ENCODE data around the gene EVX2. TPM values are rescaled to one million over a fixed set of nuclear protein-coding genes. Genes with fewer than 3 reads are reported as not detected.

EVX2 gene
- total and polyA plus RNA-seq, 9 of the 15 experiments (the other 6 are each of a cell fraction or from before 2014, with no cell fraction given): not detected

DNA sequence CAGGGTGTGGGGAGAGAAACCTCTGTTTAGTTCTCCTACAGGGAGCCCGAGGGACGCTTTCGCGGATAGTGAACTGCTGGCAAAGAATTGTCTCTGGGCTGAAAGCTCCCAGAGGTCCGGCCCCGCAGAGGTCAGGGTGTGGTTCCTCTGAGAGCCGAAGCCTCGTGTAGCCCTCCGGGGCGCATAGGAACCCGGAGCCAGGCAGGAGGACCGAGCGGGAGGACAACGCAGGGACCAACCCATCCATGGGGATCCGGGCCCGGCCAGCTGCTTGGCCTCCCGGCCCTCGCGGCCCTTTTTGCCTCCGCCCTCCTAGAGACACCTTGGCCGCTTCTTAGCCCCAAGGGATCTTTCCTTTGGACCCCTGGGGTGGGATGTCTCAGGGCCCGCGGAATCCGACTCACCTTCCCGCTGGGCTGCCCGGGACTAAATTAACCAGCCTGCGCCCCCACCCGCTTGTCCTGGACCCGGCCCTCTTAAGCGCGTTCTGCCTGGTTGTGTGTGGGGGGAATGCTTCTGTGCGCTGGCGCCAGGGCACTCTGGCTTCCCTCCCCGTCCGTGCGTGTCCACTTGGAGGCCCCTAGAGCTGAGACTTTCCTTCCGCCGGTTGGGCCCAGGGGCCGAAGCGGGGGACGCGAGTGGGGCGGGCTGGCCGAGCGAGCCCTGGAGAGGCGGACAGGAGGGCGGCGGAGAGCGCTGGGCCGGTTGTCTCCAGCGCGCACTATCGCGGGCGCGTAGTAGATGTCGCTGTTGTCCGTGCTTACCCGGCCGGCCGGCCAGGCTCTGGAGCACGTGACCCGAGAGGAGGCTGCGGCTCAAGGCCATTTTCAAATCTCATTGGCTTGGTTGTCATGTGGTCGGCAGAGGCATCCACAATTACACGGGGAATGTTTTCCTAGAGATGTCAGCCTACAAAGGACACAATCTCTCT, 32.4 kb upstream of the EVX2 start, which contains the start of gene HOXD10:
TSS of gene HOXD10 (plus strand) at position 896 of the 931 bp plus-strand sequence. CDS start 56 bp downstream, outside the sequence.
- H3K4me2 ChIP-seq (ENCODE audit: insufficient read depth, low read length): no peak within 1 kb of the TSS
- ChIA-PET CTCF (ENCODE audit: low intra/inter-chr PET ratio) (interaction anchor here (0.6 kb wide), 1 partner anchor 825 kb away, joined by 3 read pairs; no protein-coding TSS in a partner anchor), POLR2A (interaction anchor here (0.6 kb wide), 2 partner anchors 1076 to 1302 kb away, joined by 3 read pairs; no protein-coding TSS in a partner anchor)
- no peak for FAIRE-seq
- no peaks in the 10 kb centered on the region; the same call in 1 of the 2 replicates for H4K20me1 ChIP-seq (replicated peaks; ENCODE audit: control insufficient read depth, insufficient read depth, low read length)
- H3K9ac ChIP-seq (ENCODE audit: insufficient read depth in 1 of 2, low read depth in 2 of 2, low read length in 2 of 2): no peak within 1 kb of the TSS
- WGBS (ENCODE audit: insufficient coverage, low coverage, missing lambda C conversion rate): 12% methylated on average over 63 of the region's 66 CpGs
- H3K36me3 ChIP-seq (ENCODE audit: control insufficient read depth, insufficient read depth, low read length): no peaks in the 10 kb centered on the region
- no peaks in the 10 kb centered on the region for H3K9me1 ChIP-seq (ENCODE audit: control insufficient read depth, insufficient read depth, low read length)
- DNase-seq (ENCODE audit: extremely low read depth in 1 of 4, low spot score in 3 of 4): peak in 2 of 4 experiments; percentile 37 to 38
- H2AFZ ChIP-seq (ENCODE audit: low read depth, low read length): no peak within 1 kb of the TSS
- peak; percentile 78 for ATAC-seq
- no peak within 1 kb of the TSS for H3K4me3 ChIP-seq
- in situ Hi-C loops (cut with MboI): no loop called here
- no peaks in the 10 kb centered on the region for H3K9me3 ChIP-seq (replicated peaks; ENCODE audit: control insufficient read depth, insufficient read depth, low read depth, low read length)
- no peak within 1 kb of the TSS for H3K27ac ChIP-seq (ENCODE audit: extremely low read depth, low read depth, low read length)
- peaks cover 0 to 19% of the 10 kb centered on the region in 2 experiments; a peak in 1 of 5 replicates for H3K4me1 ChIP-seq (replicated peaks in 1 of 2; ENCODE audit: control insufficient read depth in 2 of 2, insufficient read depth in 2 of 2, low read length in 2 of 2)
- no TSS peak for BruUV-seq (replicated peaks)
- H3K27me3 ChIP-seq (ENCODE audit: control insufficient read depth in 2 of 2, insufficient read depth in 2 of 2, low read length in 2 of 2): peaks cover 76 to 80% of the 10 kb centered on the region in 2 experiments
- H3K79me2 ChIP-seq (ENCODE audit: control insufficient read depth, insufficient read depth, low read length): no peaks in the 10 kb centered on the region
- intact Hi-C loops (cut with micrococcal nuclease): no loop called here
- TF ChIP-seq RAD21 (CRISPR knock-in tag; conservative IDR thresholded peaks at IDR 0.05 in 1 of 2, IDR thresholded peaks at IDR 0.05 in 1 of 2): peak in 1 of 2 experiments; percentile 48; a peak in 2 of 4 replicates
- TF ChIP-seq RBM39 (optimal IDR thresholded peaks at IDR 0.05; ENCODE audit: low read depth, low read length): no peak
- TF ChIP-seq, protein P1, sequence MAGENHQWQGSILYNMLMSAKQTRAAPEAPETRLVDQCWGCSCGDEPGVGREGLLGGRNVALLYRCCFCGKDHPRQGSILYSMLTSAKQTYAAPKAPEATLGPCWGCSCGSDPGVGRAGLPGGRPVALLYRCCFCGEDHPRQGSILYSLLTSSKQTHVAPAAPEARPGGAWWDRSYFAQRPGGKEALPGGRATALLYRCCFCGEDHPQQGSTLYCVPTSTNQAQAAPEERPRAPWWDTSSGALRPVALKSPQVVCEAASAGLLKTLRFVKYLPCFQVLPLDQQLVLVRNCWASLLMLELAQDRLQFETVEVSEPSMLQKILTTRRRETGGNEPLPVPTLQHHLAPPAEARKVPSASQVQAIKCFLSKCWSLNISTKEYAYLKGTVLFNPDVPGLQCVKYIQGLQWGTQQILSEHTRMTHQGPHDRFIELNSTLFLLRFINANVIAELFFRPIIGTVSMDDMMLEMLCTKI (IDR thresholded peaks at IDR 0.05; ENCODE audit: partially characterized antibody): no peak
- no peak for TF ChIP-seq ZNF134 (CRISPR knock-in tag; conservative IDR thresholded peaks at IDR 0.05)
- TF ChIP-seq, protein P2, sequence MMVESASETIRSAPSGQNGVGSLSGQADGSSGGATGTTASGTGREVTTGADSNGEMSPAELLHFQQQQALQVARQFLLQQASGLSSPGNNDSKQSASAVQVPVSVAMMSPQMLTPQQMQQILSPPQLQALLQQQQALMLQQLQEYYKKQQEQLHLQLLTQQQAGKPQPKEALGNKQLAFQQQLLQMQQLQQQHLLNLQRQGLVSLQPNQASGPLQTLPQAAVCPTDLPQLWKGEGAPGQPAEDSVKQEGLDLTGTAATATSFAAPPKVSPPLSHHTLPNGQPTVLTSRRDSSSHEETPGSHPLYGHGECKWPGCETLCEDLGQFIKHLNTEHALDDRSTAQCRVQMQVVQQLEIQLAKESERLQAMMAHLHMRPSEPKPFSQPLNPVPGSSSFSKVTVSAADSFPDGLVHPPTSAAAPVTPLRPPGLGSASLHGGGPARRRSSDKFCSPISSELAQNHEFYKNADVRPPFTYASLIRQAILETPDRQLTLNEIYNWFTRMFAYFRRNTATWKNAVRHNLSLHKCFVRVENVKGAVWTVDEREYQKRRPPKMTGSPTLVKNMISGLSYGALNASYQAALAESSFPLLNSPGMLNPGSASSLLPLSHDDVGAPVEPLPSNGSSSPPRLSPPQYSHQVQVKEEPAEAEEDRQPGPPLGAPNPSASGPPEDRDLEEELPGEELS (CRISPR knock-in tag; IDR thresholded peaks at IDR 0.05; ENCODE audit: borderline replicate concordance): no peak
- TF ChIP-seq HMG20A (CRISPR knock-in tag; conservative IDR thresholded peaks at IDR 0.05): no peak
- no peak for TF ChIP-seq SREBF1 (IDR thresholded peaks at IDR 0.05; ENCODE audit: borderline replicate concordance, low read depth, low read length)
- no peak for TF ChIP-seq COPS2 (conservative IDR thresholded peaks at IDR 0.05)
- TF ChIP-seq ZNF77 (CRISPR knock-in tag; IDR thresholded peaks at IDR 0.05): no peak
